Liver (tissue), 9 donors: ENCODE measurements around the gene SPP2. TPM values are rescaled to one million over a fixed set of nuclear protein-coding genes. Genes with fewer than 3 reads are reported as not detected.

ENCODE experiments used
- DNase-seq: peaks from one replicate; pipeline ENCODE4 v3.0.0-alpha.2; 2017; ENCODE audit warnings: low spot score
- H3K27ac ChIP-seq, 2 donors: one replicate each; pipeline ENCODE4 v1.7.0; 2013; ENCODE audit warnings: inconsistent platforms in 2 of 2, low read length in 2 of 2, control low read depth in 1 of 2, low read depth in 1 of 2, mild to moderate bottlenecking in 1 of 2
- H3K27me3 ChIP-seq, 4 donors: one replicate each; pipeline versions ENCODE4 v1.6.1 to v1.7.0; 2013; ENCODE audit warnings: low read length in 3 of 4, inconsistent platforms in 1 of 4, mild to moderate bottlenecking in 1 of 4, moderate library complexity in 1 of 4; ENCODE audit not compliant: control insufficient read depth in 4 of 4, insufficient read depth in 4 of 4
- H3K36me3 ChIP-seq, 4 donors: one replicate each; pipeline versions ENCODE4 v1.6.1 to v1.7.0; 2013; ENCODE audit warnings: low read length in 3 of 4, mild to moderate bottlenecking in 3 of 4, low read depth in 1 of 4, moderate library complexity in 1 of 4; ENCODE audit not compliant: control insufficient read depth in 4 of 4, insufficient read depth in 3 of 4
- H3K4me1 ChIP-seq, 4 donors: one replicate each; pipeline versions ENCODE4 v1.6.1 to v1.7.0; 2013; ENCODE audit warnings: low read length in 3 of 4, mild to moderate bottlenecking in 3 of 4, moderate library complexity in 1 of 4; ENCODE audit not compliant: control insufficient read depth in 4 of 4, insufficient read depth in 4 of 4
- H3K4me3 ChIP-seq, 3 donors: one replicate each; pipeline versions ENCODE4 v1.6.1 to v1.7.0; 2013; ENCODE audit warnings: low read length in 3 of 3, control low read depth in 1 of 3, low read depth in 1 of 3, mild to moderate bottlenecking in 1 of 3
- H3K9ac ChIP-seq, 2 donors: one replicate each; pipeline ENCODE4 v1.7.0; 2013; ENCODE audit warnings: low read length in 2 of 2, mild to moderate bottlenecking in 2 of 2, moderate library complexity in 2 of 2, control low read depth in 1 of 2, low read depth in 1 of 2
- H3K9me3 ChIP-seq, 4 donors: one replicate each; pipeline versions ENCODE4 v1.6.1 to v1.7.0; 2013; ENCODE audit warnings: low read length in 3 of 4; ENCODE audit not compliant: control insufficient read depth in 4 of 4
- CTCF ChIP-seq: fragments of 150-350 bp; IDR thresholded peaks from 2 replicates; pipeline ENCODE4 v1.5.1; 2017; ENCODE audit warnings: improper control_type of control experiment, low read depth, low read length; ENCODE audit not compliant: missing input control
- EGR1 ChIP-seq, 2 donors: IDR thresholded peaks; 2 replicates each; pipeline ENCODE4 v1.6.1; 2016 to 2018; ENCODE audit warnings: antibody characterized with exemption in 2 of 2, low read depth in 2 of 2
- FOXA1 ChIP-seq: IDR thresholded peaks from 2 replicates; pipeline ENCODE4 v1.6.1; 2016; ENCODE audit warnings: antibody characterized with exemption
- FOXA2 ChIP-seq: IDR thresholded peaks from 2 replicates; pipeline ENCODE4 v1.6.1; 2016; ENCODE audit warnings: antibody characterized with exemption
- GABPA ChIP-seq, 2 donors: IDR thresholded peaks in 1 of 2; conservative IDR thresholded peaks in 1 of 2; 2 replicates each; pipeline ENCODE4 v1.6.1; 2016; ENCODE audit warnings: antibody characterized with exemption in 2 of 2, mild to moderate bottlenecking in 1 of 2, moderate library complexity in 1 of 2
- HNF4A ChIP-seq, 2 donors: conservative IDR thresholded peaks; 2 replicates each; pipeline ENCODE4 v1.6.1; 2016; ENCODE audit warnings: antibody characterized with exemption in 2 of 2, mild to moderate bottlenecking in 2 of 2
- HNF4G ChIP-seq: IDR thresholded peaks from 2 replicates; pipeline ENCODE4 v1.6.1; 2016; ENCODE audit warnings: antibody characterized with exemption
- JUND ChIP-seq, 2 donors: IDR thresholded peaks; 2 replicates each; pipeline ENCODE4 v1.6.1; 2016; ENCODE audit warnings: antibody characterized with exemption in 2 of 2
- MAX ChIP-seq: IDR thresholded peaks from 2 replicates; pipeline ENCODE4 v1.6.1; 2016; ENCODE audit warnings: antibody characterized with exemption
- NR2F2 ChIP-seq: IDR thresholded peaks from 2 replicates; pipeline ENCODE4 v1.6.1; 2016; ENCODE audit warnings: antibody characterized with exemption
- RAD21 ChIP-seq, 2 donors: IDR thresholded peaks; 2 replicates each; pipeline ENCODE4 v1.6.1; 2016; ENCODE audit warnings: antibody characterized with exemption in 2 of 2, mild to moderate bottlenecking in 2 of 2
- RXRA ChIP-seq, 2 donors: IDR thresholded peaks; 2 replicates each; pipeline ENCODE4 v1.6.1; 2017 to 2018; ENCODE audit warnings: antibody characterized with exemption in 2 of 2, mild to moderate bottlenecking in 1 of 2
- SP1 ChIP-seq: IDR thresholded peaks from 2 replicates; pipeline ENCODE4 v1.6.1; 2018; ENCODE audit warnings: antibody characterized with exemption, mild to moderate bottlenecking
- TAF1 ChIP-seq: conservative IDR thresholded peaks from 2 replicates; pipeline ENCODE4 v1.6.1; 2016; ENCODE audit warnings: antibody characterized with exemption, mild to moderate bottlenecking
- YY1 ChIP-seq: IDR thresholded peaks from 2 replicates; pipeline ENCODE4 v1.6.1; 2016; ENCODE audit warnings: antibody characterized with exemption, mild to moderate bottlenecking
- WGBS: extraction: QIAGEN DNeasy Blood & Tissue Kit; methylation state at CpG from one replicate; pipeline ENCODE4 v1.1.7; 2013; 5-methylcytosine and 5-hydroxymethylcytosine counted together
- polyA plus RNA-seq, 2 donors: library from polyadenylated mRNA; stranded (reverse) in 1 of 2; unstranded in 1 of 2; fragments of 200-250 nt in 1 of 2; fragments of >200 nt in 1 of 2; fragmentation: Nextera tagmentation in 1 of 2; extraction: Ambion mirVana in 1 of 2; gene quantifications; one replicate each; pipeline versions ENCODE4 v1.2.1 to v1.2.3, GENCODE V29; 2013 to 2015
- total RNA-seq, 2 donors: library from RNA; depleted of rRNA; stranded (reverse); fragments of >200 nt; gene quantifications; one replicate each; pipeline ENCODE4 v1.2.3, GENCODE V29; 2014
- TF ChIP-seq, protein P1 (sequence below): IDR thresholded peaks from 2 replicates; pipeline ENCODE4 v1.6.1; 2016; ENCODE audit warnings: antibody characterized with exemption
- TF ChIP-seq, protein P2 (sequence below): IDR thresholded peaks from 2 replicates; pipeline ENCODE4 v1.6.1; 2016; ENCODE audit warnings: antibody characterized with exemption
- TF ChIP-seq, protein P3 (sequence below): IDR thresholded peaks from 2 replicates; pipeline ENCODE4 v1.6.1; 2016; ENCODE audit warnings: antibody characterized with exemption, mild to moderate bottlenecking
- donor health status: healthy.
- donor health status: healthy.
- donor health status: healthy.
- donor health status: healthy.
- donor health status: healthy.

SPP2 gene
- total and polyA plus RNA-seq, 4 donors: 76.7 to 584 (median 147) TPM

DNA sequence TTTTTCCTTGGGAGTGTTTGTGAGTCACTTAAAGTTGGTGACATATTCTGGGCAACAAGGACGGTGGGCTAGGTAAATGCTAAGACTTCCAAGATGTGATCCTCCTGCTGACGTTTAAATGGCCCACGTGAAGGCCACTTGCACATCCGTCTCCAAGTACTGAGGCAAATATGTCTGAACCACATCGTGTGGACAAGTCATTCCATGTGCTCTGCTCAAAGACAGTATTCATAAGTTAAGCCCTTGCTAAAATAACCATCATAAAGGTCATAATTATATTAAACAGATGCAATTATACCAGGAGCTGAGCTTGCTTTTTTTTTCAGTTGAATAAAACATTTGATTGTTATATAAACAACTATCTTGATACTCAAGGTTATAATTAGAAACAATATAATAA, 44.8 kb downstream of the SPP2 start:
- Histone ChIP-seq H3K9me3 (no peaks in the 10 kb centered on the region), H3K27me3 (no peaks in the 10 kb centered on the region), H3K4me1 (peaks cover 7 to 16% (median 13%) of the 10 kb centered on the region in 4 donors), H3K9ac (no peak overlapping the region), H3K36me3 (no peaks in the 10 kb centered on the region), H3K27ac (no peak overlapping the region), H3K4me3 (no peak overlapping the region)
- TF ChIP-seq RXRA (IDR thresholded peaks at IDR 0.05) (no peak), SP1 (no peak), MAX (no peak), HNF4A (conservative IDR thresholded peaks at IDR 0.05) (no peak), TAF1 (no peak), RAD21 (IDR thresholded peaks at IDR 0.05) (no peak), FOXA1 (no peak), EGR1 (IDR thresholded peaks at IDR 0.05; ENCODE audit: low read depth in 2 of 2) (no peak), CTCF (no peak), GABPA (IDR thresholded peaks at IDR 0.05 in 1 of 2, conservative IDR thresholded peaks at IDR 0.05 in 1 of 2) (no peak), FOXA2 (no peak)
- TF ChIP-seq, protein P1, sequence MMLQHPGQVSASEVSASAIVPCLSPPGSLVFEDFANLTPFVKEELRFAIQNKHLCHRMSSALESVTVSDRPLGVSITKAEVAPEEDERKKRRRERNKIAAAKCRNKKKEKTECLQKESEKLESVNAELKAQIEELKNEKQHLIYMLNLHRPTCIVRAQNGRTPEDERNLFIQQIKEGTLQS: no peak
- WGBS: 94% methylated on average over 5 of the region's 5 CpGs
- DNase-seq: no peak

- TF ChIP-seq, protein P2, sequence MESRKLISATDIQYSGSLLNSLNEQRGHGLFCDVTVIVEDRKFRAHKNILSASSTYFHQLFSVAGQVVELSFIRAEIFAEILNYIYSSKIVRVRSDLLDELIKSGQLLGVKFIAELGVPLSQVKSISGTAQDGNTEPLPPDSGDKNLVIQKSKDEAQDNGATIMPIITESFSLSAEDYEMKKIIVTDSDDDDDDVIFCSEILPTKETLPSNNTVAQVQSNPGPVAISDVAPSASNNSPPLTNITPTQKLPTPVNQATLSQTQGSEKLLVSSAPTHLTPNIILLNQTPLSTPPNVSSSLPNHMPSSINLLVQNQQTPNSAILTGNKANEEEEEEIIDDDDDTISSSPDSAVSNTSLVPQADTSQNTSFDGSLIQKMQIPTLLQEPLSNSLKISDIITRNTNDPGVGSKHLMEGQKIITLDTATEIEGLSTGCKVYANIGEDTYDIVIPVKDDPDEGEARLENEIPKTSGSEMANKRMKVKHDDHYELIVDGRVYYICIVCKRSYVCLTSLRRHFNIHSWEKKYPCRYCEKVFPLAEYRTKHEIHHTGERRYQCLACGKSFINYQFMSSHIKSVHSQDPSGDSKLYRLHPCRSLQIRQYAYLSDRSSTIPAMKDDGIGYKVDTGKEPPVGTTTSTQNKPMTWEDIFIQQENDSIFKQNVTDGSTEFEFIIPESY: no peak
- TF ChIP-seq HNF4A (conservative IDR thresholded peaks at IDR 0.05) (no peak), RXRA (IDR thresholded peaks at IDR 0.05) (no peak), HNF4G (no peak), EGR1 (IDR thresholded peaks at IDR 0.05; ENCODE audit: low read depth in 2 of 2) (no peak), CTCF (no peak), RAD21 (IDR thresholded peaks at IDR 0.05) (no peak), YY1 (no peak), JUND (IDR thresholded peaks at IDR 0.05) (no peak), TAF1 (no peak), SP1 (no peak), NR2F2 (no peak), MAX (no peak), GABPA (IDR thresholded peaks at IDR 0.05 in 1 of 2, conservative IDR thresholded peaks at IDR 0.05 in 1 of 2) (no peak)
- TF ChIP-seq, protein P3, sequence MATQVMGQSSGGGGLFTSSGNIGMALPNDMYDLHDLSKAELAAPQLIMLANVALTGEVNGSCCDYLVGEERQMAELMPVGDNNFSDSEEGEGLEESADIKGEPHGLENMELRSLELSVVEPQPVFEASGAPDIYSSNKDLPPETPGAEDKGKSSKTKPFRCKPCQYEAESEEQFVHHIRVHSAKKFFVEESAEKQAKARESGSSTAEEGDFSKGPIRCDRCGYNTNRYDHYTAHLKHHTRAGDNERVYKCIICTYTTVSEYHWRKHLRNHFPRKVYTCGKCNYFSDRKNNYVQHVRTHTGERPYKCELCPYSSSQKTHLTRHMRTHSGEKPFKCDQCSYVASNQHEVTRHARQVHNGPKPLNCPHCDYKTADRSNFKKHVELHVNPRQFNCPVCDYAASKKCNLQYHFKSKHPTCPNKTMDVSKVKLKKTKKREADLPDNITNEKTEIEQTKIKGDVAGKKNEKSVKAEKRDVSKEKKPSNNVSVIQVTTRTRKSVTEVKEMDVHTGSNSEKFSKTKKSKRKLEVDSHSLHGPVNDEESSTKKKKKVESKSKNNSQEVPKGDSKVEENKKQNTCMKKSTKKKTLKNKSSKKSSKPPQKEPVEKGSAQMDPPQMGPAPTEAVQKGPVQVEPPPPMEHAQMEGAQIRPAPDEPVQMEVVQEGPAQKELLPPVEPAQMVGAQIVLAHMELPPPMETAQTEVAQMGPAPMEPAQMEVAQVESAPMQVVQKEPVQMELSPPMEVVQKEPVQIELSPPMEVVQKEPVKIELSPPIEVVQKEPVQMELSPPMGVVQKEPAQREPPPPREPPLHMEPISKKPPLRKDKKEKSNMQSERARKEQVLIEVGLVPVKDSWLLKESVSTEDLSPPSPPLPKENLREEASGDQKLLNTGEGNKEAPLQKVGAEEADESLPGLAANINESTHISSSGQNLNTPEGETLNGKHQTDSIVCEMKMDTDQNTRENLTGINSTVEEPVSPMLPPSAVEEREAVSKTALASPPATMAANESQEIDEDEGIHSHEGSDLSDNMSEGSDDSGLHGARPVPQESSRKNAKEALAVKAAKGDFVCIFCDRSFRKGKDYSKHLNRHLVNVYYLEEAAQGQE: no peak
- Histone ChIP-seq H3K27ac (no peak overlapping the region), H3K9me3 (no peaks in the 10 kb centered on the region), H3K9ac (no peak overlapping the region), H3K4me1 (peaks cover 5 to 12% (median 9%) of the 10 kb centered on the region in 4 donors), H3K36me3 (no peaks in the 10 kb centered on the region), H3K4me3 (no peak overlapping the region), H3K27me3 (no peaks in the 10 kb centered on the region)
- 98% methylated on average over 52 of the region's 52 CpGs for WGBS
- DNase-seq: no peak
Measured at GRCh38 chr2:234096164-234096563, 45.7 kb downstream of the SPP2 start.
